Measurements from ENCODE around the gene COL4A3. TPM values are rescaled to one million over a fixed set of nuclear protein-coding genes. Genes with fewer than 3 reads are reported as not detected.

The COL4A3 gene
- total RNA-seq, 1 experiment from 2014 or later: 0.15 TPM

- H4K91ac ChIP-seq (ENCODE audit: insufficient read length, low read depth, low read length): no peak overlapping the region
- no peak for DNase-seq
- Mint-ChIP-seq H3K36me3 (ENCODE audit: insufficient read depth in 1 of 3, low read depth in 3 of 3) (no peaks in the 10 kb centered on the region), H3K27me3 (ENCODE audit: low read depth) (no peaks in the 10 kb centered on the region; the same call in none of the 2 replicates), H3K27ac (0 out of 7 replicates have a peak overlapping the region, but pooled peaks of 1 of the 3 experiments have one; percentile 7), H3K9me3 (no peaks in the 10 kb centered on the region), H3K4me1 (peaks cover 2 to 8% of the 10 kb centered on the region in 2 experiments; a peak in 2 of 4 replicates), H3K4me3 (no peak overlapping the region)
- H3K4me2 ChIP-seq (ENCODE audit: insufficient read depth, insufficient read length, low read length): no peak overlapping the region
- no peak for TF ChIP-seq CTCF (conservative IDR thresholded peaks at IDR 0.05)
- no peak overlapping the region for H3K56ac ChIP-seq (ENCODE audit: insufficient read length, low read depth, low read length)
- H2AFZ ChIP-seq (ENCODE audit: low read length): no peak overlapping the region
- H3K4ac ChIP-seq (ENCODE audit: low read depth, low read length): no peak overlapping the region
- H3T11ph ChIP-seq (ENCODE audit: low read length): no peak overlapping the region
- H3K23me2 ChIP-seq (ENCODE audit: insufficient read length, low read depth, low read length, poor library complexity, severe bottlenecking): no peaks in the 10 kb centered on the region
- WGBS (ENCODE audit: extremely low coverage, insufficient read length, low lambda C conversion rate): no CpG with 5 or more reads among the region's 8 CpGs
- H3K18ac ChIP-seq (ENCODE audit: insufficient read length, low read depth, low read length): no peak overlapping the region
- H2BK15ac ChIP-seq (ENCODE audit: low read depth, low read length): no peak overlapping the region
- no peaks in the 10 kb centered on the region for H3K79me2 ChIP-seq (ENCODE audit: insufficient read depth, low read length)
- H2BK20ac ChIP-seq (ENCODE audit: low read depth, low read length, poor library complexity, severe bottlenecking): no peak overlapping the region
- no peak overlapping the region for H3K9ac ChIP-seq (ENCODE audit: extremely low read depth, insufficient read length, low read length)
- H2BK120ac ChIP-seq (ENCODE audit: low read depth, low read length, poor library complexity, severe bottlenecking): no peak overlapping the region
- H2AK5ac ChIP-seq (ENCODE audit: insufficient read length, low read length): no peak overlapping the region
- H3K23ac ChIP-seq (ENCODE audit: insufficient read length, low read depth, low read length): no peak overlapping the region
- no peak overlapping the region for H4K8ac ChIP-seq (replicated peaks; ENCODE audit: insufficient read length, low read depth, low read length)
- H3K27me3 ChIP-seq (ENCODE audit: insufficient read depth, low read length): no peaks in the 10 kb centered on the region
- no peak overlapping the region for H3K27ac ChIP-seq (ENCODE audit: insufficient read length, low read depth, low read length)
- no peaks in the 10 kb centered on the region for H4K20me1 ChIP-seq (ENCODE audit: control insufficient read depth, insufficient read depth, insufficient read length)
- no peaks in the 10 kb centered on the region for H3K79me1 ChIP-seq (ENCODE audit: insufficient read depth, low read depth, low read length, poor library complexity, severe bottlenecking)
- H2BK5ac ChIP-seq (ENCODE audit: insufficient read length, low read length): no peak overlapping the region
- H3K14ac ChIP-seq (ENCODE audit: insufficient read depth, low read length): no peak overlapping the region
- H3K4me1 ChIP-seq (ENCODE audit: insufficient read depth, low read length): no peaks in the 10 kb centered on the region
- no peak overlapping the region for H4K5ac ChIP-seq (ENCODE audit: insufficient read length, low read depth, low read length)
- no peak overlapping the region for H2BK12ac ChIP-seq (ENCODE audit: insufficient read length, low read depth, low read length)
- H3K9me3 ChIP-seq (ENCODE audit: control insufficient read depth, low read depth, low read length): no peaks in the 10 kb centered on the region
Measured at GRCh38 chr2:227130636-227131035, 33.8 kb upstream of the COL4A3 start.
